GM12873 (cell line): ENCODE results near the gene ABCC4.

Experiments
- CTCF ChIP-seq: IDR thresholded peaks from 2 replicates; pipeline ENCODE4 v1.5.1; 2012; ENCODE audit warnings: low read depth, mild to moderate bottlenecking, moderate library complexity, low read length, control low read depth; ENCODE audit not compliant: insufficient read depth; ENCODE audit errors: missing control alignments

ABCC4 gene

GRCh38 chr13:95298169-95298965, 2.9 kb downstream of the ABCC4 start:
- TF ChIP-seq CTCF: no peak

GRCh38 chr13:95296326-95296925, 4.8 kb downstream of the ABCC4 start:
- TF ChIP-seq CTCF: peak; percentile 69

GRCh38 chr13:95295026-95295425, 6.2 kb downstream of the ABCC4 start:
- TF ChIP-seq CTCF: no peak

GRCh38 chr13:95292622-95293021, 8.6 kb downstream of the ABCC4 start:
- no peak for TF ChIP-seq CTCF

- no peak for TF ChIP-seq CTCF
These were observed 12.2 kb downstream of the ABCC4 start for GRCh38 chr13:95289020-95289444.

- no peak for TF ChIP-seq CTCF
These were observed 16.8 kb downstream of the ABCC4 start for GRCh38 chr13:95284436-95284835.

- TF ChIP-seq CTCF: no peak
These were observed 22.2 kb downstream of the ABCC4 start for GRCh38 chr13:95279016-95279415.
